GM12878 (cell line): ENCODE measurements around the gene LRRC14B. TPM values are rescaled to one million over a fixed set of nuclear protein-coding genes. Genes with fewer than 3 reads are reported as not detected.
A peak's percentile ranks its signal among the peaks of the same experiment; 100 is the strongest.
"Not testable (repeated sequence)": the region's sequence is repeated elsewhere in the genome, so short reads cannot be mapped to it uniquely, and the experiment has no call there.

Source experiments
- ATAC-seq: fragments of 200-7000 bp; cut with Tn5 transposase; 3 replicates; pipeline ENCODE4 v1.9.1; 2020; ENCODE audit warnings: mild to moderate bottlenecking, moderate library complexity
- BruUV-seq: library from RNA; stranded (reverse); fragments of 400-500 nt; replicated peaks from 2 replicates; lab custom pipeline; 2021; lab: Mats Ljungman, UMichigan
- CTCF ChIA-PET: fragments of 300-600 bp; sonication (Branson Sonifier 250); formaldehyde crosslinking; extraction: SDS; loops from one replicate; lab custom pipeline; 2021; ENCODE audit warnings: inconsistent platforms; lab: Yijun Ruan, JAX
- POLR2A ChIA-PET: fragments of 350-600 bp; formaldehyde crosslinking; extraction: SDS; loops from one replicate; lab custom pipeline; 2021; ENCODE audit warnings: inconsistent platforms; lab: Charles Lee
- RAD21 ChIA-PET: fragments of 300-600 bp; sonication (Branson Sonifier 250); formaldehyde crosslinking; loops from one replicate; lab custom pipeline; 2023; ENCODE audit warnings: antibody characterized with exemption; ENCODE audit not compliant: unreplicated experiment; lab: Charles Lee
- SMC1A ChIA-PET: fragments of 300-600 bp; sonication (Branson Sonifier 250); formaldehyde crosslinking; loops from one replicate; lab custom pipeline; 2023; ENCODE audit not compliant: unreplicated experiment, uncharacterized antibody; lab: Charles Lee
- DNase-seq: peaks from one replicate; pipeline ENCODE4 v3.0.0-alpha.2; 2011; ENCODE audit warnings: low read depth, low spot score
- FAIRE-seq: peaks from 3 replicates; lab custom pipeline; 2011; peaks lifted over from hg19 to GRCh38; lab: Jason Lieb, UNC
- H2AFZ ChIP-seq: 2 replicates; pipeline ENCODE4 v1.6.0; 2011; ENCODE audit warnings: low read depth, low read length, control low read depth; ENCODE audit not compliant: control insufficient read depth
- H3K27ac ChIP-seq: 2 replicates; pipeline ENCODE4 v1.5.1; 2011; ENCODE audit warnings: control low read depth; ENCODE audit not compliant: control insufficient read depth, insufficient read depth
- H3K27me3 ChIP-seq, 2 experiments: replicated peaks in 1 of 2; 2 replicates each; pipeline versions ENCODE4 v1.6.0 to v1.6.1; 2011; ENCODE audit warnings: low read length in 1 of 2; ENCODE audit not compliant: control insufficient read depth in 2 of 2, insufficient read depth in 2 of 2
- H3K36me3 ChIP-seq, 2 experiments: 2 replicates each; pipeline ENCODE4 v1.5.1; 2011; ENCODE audit warnings: low read length in 1 of 2; ENCODE audit not compliant: control insufficient read depth in 2 of 2, insufficient read depth in 2 of 2
- H3K4me1 ChIP-seq: 2 replicates; pipeline ENCODE4 v1.6.1; 2011; ENCODE audit warnings: mild to moderate bottlenecking, low read length, moderate library complexity, mixed read lengths; ENCODE audit not compliant: control insufficient read depth, insufficient read depth
- H3K4me2 ChIP-seq: 2 replicates; pipeline ENCODE4 v1.6.0; 2011; ENCODE audit warnings: control low read depth; ENCODE audit not compliant: control insufficient read depth, insufficient read depth
- H3K4me3 ChIP-seq: fragments of 200-600 bp; sonication (generic); 2 replicates; pipeline ENCODE4 v1.5.1; 2016
- H3K79me2 ChIP-seq: 2 replicates; pipeline ENCODE4 v1.6.0; 2011; ENCODE audit warnings: low read length; ENCODE audit not compliant: control insufficient read depth, insufficient read depth
- H3K9ac ChIP-seq: 2 replicates; pipeline ENCODE4 v1.8.0; 2011; ENCODE audit warnings: low read length, control low read depth, mixed read lengths; ENCODE audit not compliant: control insufficient read depth, insufficient read depth
- H3K9me3 ChIP-seq: replicated peaks from 3 replicates; pipeline ENCODE4 v1.5.1; 2011; ENCODE audit warnings: mild to moderate bottlenecking, low read length; ENCODE audit not compliant: control insufficient read depth, insufficient read depth
- H4K20me1 ChIP-seq: 2 replicates; pipeline ENCODE4 v1.6.0; 2011; ENCODE audit not compliant: control insufficient read depth, insufficient read depth
- FOXM1 ChIP-seq: IDR thresholded peaks from 2 replicates; pipeline ENCODE4 v1.6.1; 2012; ENCODE audit warnings: low read depth, mild to moderate bottlenecking, inconsistent platforms, low read length, moderate library complexity
- POLR2AphosphoS5 ChIP-seq: IDR thresholded peaks from 2 replicates; pipeline ENCODE4 v1.6.1; 2011; ENCODE audit warnings: mild to moderate bottlenecking, low read length, inconsistent platforms
- TCF3 ChIP-seq: IDR thresholded peaks from 2 replicates; pipeline ENCODE4 v1.6.1; 2012; ENCODE audit warnings: low read depth, mild to moderate bottlenecking, low read length, borderline replicate concordance; ENCODE audit not compliant: insufficient read depth
- WGBS: methylation state at CpG from one replicate; pipeline ENCODE4 v1.1.6; 2016; ENCODE audit warnings: low lambda C conversion rate; ENCODE audit not compliant: insufficient replicate concordance, insufficient coverage; ENCODE audit errors: missing lambda C conversion rate; 5-methylcytosine and 5-hydroxymethylcytosine counted together
- in situ Hi-C: fragments of 300-500 bp; cut with MboI; formaldehyde crosslinking; loops from 9 replicates; pipeline ENCODE4 v1.14.3; 2018; ENCODE audit warnings: mixed read lengths
- intact Hi-C: fragments of 100-400 bp; cut with micrococcal nuclease; formaldehyde crosslinking; loops from one replicate; pipeline ENCODE4 v1.14.2; 2022; ENCODE audit not compliant: unreplicated experiment
- polyA plus RNA-seq, 11 experiments: library from polyadenylated mRNA; depleted of rRNA in 4 of 11; unstranded in 6 of 11; stranded (reverse) in 5 of 11; fragments of >200 nt; fragmentation: Nextera tagmentation in 4 of 11; fragmentation: Illumina TruSeq in 1 of 11; extraction: Ambion mirVana in 4 of 11; extraction: Trizol in 1 of 11; gene quantifications; 1 replicate in 1 of 11; 2 replicates in 10 of 11; pipeline versions ENCODE4 v1.2.1 to v1.2.3, GENCODE V29; 2011 to 2016; ENCODE audit warnings: inconsistent platforms in 2 of 11, missing spikeins in 2 of 11, low read depth in 1 of 11
- total RNA-seq, 4 experiments: library from RNA; depleted of rRNA in 3 of 4; stranded (reverse); fragments of >200 nt in 3 of 4; fragmentation: Illumina TruSeq in 1 of 4; extraction: Trizol in 1 of 4; gene quantifications; 2 replicates each; pipeline versions ENCODE4 v1.2.1 to v1.2.3, GENCODE V29; 2013 to 2021

LRRC14B gene
- total and polyA plus RNA-seq, 10 of the 15 experiments (the other 5 are each of a cell fraction or from before 2014, with no cell fraction given) = 0.06 to 0.31 (median 0.13) TPM; not detected in 5

DNA sequence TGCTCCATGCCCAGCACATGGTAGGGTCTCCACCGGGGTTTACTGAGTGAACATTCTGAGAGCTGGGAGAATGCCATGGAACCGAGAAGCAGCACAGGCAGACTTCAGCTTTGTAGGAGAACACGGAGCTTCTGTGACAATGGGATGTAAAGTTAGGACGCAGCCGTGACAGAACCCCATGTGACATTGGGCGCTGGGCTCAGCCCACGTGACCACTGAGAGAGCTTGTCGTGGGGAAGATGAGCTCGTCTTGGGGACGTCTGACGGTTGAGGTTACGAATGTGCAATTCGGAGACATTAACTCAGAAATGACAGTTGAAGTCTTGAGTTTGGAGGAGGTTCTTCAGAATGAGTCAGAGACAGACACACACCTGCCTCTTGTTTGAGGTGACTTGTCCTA is 40.4 kb downstream of the LRRC14B start:
- Histone ChIP-seq H3K79me2 (no peaks in the 10 kb centered on the region), H3K4me3 (no peak overlapping the region), H3K9ac (no peak overlapping the region), H3K27me3 (no peaks in the 10 kb centered on the region), H3K27ac (no peak overlapping the region), H3K9me3 (no peaks in the 10 kb centered on the region), H3K4me2 (no peak overlapping the region), H2AFZ (no peak overlapping the region), H4K20me1 (no peaks in the 10 kb centered on the region), H3K4me1 (no peaks in the 10 kb centered on the region), H3K36me3 (peaks cover 8 to 9% of the 10 kb centered on the region in 2 experiments)
- intact Hi-C loops (no loop called here), in situ Hi-C loops (no loop called here)
- 87% methylated on average over 13 of the region's 13 CpGs for WGBS
- FAIRE-seq = no peak
- ATAC-seq = no peak
- ChIA-PET POLR2A (interaction anchor here (0.7 kb wide), 1 partner anchor 102 kb away, joined by 4 read pairs; no protein-coding TSS in a partner anchor), SMC1A (interaction anchor here (1.2 kb wide), 1 partner anchor 12 kb away, joined by 5 read pairs; no protein-coding TSS in a partner anchor), RAD21 (no interaction called here), CTCF (interaction anchor here (0.6 kb wide), 1 partner anchor 39 kb away, joined by 4 read pairs; no protein-coding TSS in a partner anchor)
- BruUV-seq = no TSS peak
- DNase-seq = no peak
- TF ChIP-seq FOXM1 (no peak), TCF3 (0 out of 2 replicates have a peak, but pooled peaks have one; percentile 22), POLR2AphosphoS5 (no peak)

DNA sequence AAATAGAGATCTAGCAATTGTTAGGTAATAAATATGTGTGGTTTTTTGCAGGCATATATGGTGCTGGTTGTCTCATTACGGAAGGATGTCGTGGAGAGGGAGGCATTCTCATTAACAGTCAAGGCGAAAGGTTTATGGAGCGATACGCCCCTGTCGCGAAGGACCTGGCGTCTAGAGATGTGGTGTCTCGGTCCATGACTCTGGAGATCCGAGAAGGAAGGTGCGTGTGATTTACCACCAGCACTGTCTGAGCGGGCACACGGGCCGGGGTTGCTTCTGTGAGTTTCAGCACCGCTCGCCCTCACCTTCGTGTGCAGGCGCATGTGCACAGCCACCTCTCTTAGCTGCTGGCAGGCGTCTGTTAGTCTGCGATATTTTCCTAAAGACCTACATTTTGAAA is 42.1 kb downstream of the LRRC14B start:
- H3K4me3 ChIP-seq, H3K4me2 ChIP-seq, H3K27ac ChIP-seq, BruUV-seq, H3K9ac ChIP-seq, FAIRE-seq, ATAC-seq, H3K79me2 ChIP-seq, DNase-seq, H3K27me3 ChIP-seq, intact Hi-C loops, RAD21 ChIA-PET, H2AFZ ChIP-seq, SMC1A ChIA-PET, H3K36me3 ChIP-seq, POLR2A ChIA-PET, in situ Hi-C loops, H3K4me1 ChIP-seq, H3K9me3 ChIP-seq, H4K20me1 ChIP-seq: not testable (repeated sequence)
- WGBS = over 99% methylated on average over 20 of the region's 20 CpGs
- CTCF ChIA-PET = interaction anchor here (0.8 kb wide), 1 partner anchor 45 kb away, joined by 3 read pairs; no protein-coding TSS in a partner anchor
